HepG2 (cell line): ENCODE results near the gene AGAP1. TPM values are rescaled to one million over a fixed set of nuclear protein-coding genes. Genes with fewer than 3 reads are reported as not detected.

Source experiments
- ATAC-seq: fragments of 200-7000 bp; cut with Tn5 transposase; 3 replicates; pipeline ENCODE4 v1.9.1; 2020; ENCODE audit warnings: mild to moderate bottlenecking, moderate library complexity
- BruUV-seq: library from RNA; stranded (reverse); fragments of 400-500 nt; replicated peaks from 2 replicates; lab custom pipeline; 2021; lab: Mats Ljungman, UMichigan
- CTCF ChIA-PET: fragments of 300-600 bp; formaldehyde crosslinking; extraction: SDS; loops from one replicate; lab custom pipeline; 2021; ENCODE audit warnings: low total read pairs, inconsistent platforms, low intra/inter-chr PET ratio; lab: Yijun Ruan, JAX
- POLR2A ChIA-PET: fragments of 350-600 bp; sonication (Branson Sonifier 250); formaldehyde crosslinking; loops from one replicate; lab custom pipeline; 2020; ENCODE audit warnings: antibody characterized with exemption, inconsistent platforms; lab: Yijun Ruan, JAX
- DNase-seq: peaks from one replicate; pipeline ENCODE4 v3.0.0-alpha.2; 2015; ENCODE audit warnings: low spot score
- FAIRE-seq: peaks from 3 replicates; lab custom pipeline; 2011; peaks lifted over from hg19 to GRCh38; lab: Jason Lieb, UNC
- H2AFZ ChIP-seq: one replicate; pipeline ENCODE4 v1.6.1; 2011; ENCODE audit warnings: low read length, inconsistent platforms
- H3K27ac ChIP-seq: fragments of 300-600 bp; 3 replicates; pipeline ENCODE4 v1.8.0; 2011; ENCODE audit warnings: mixed run types, mild to moderate bottlenecking, mixed read lengths, low read length, inconsistent platforms; ENCODE audit not compliant: insufficient read depth; ENCODE audit errors: extremely low read length
- H3K27me3 ChIP-seq, 2 experiments: fragments of 200-600 bp in 1 of 2; 2 replicates in 1 of 2; 3 replicates in 1 of 2; pipeline versions ENCODE4 v1.6.0 to v1.8.0; 2011; ENCODE audit warnings: low read length in 2 of 2, mild to moderate bottlenecking in 2 of 2, moderate library complexity in 2 of 2, inconsistent platforms in 1 of 2; ENCODE audit not compliant: insufficient read depth in 2 of 2, control insufficient read depth in 1 of 2
- H3K36me3 ChIP-seq, 2 experiments: fragments of 200-600 bp in 1 of 2; replicated peaks in 1 of 2; 2 replicates in 1 of 2; 3 replicates in 1 of 2; pipeline versions ENCODE4 v1.5.1 to v1.8.0; 2011; ENCODE audit warnings: low read length in 2 of 2, inconsistent platforms in 1 of 2; ENCODE audit not compliant: insufficient read depth in 2 of 2, control insufficient read depth in 1 of 2
- H3K4me1 ChIP-seq: 2 replicates; pipeline ENCODE4 v1.5.1; 2012; ENCODE audit warnings: low read length, inconsistent platforms; ENCODE audit not compliant: insufficient read depth
- H3K4me2 ChIP-seq: 2 replicates; pipeline ENCODE4 v1.6.0; 2011; ENCODE audit warnings: low read depth, low read length, inconsistent platforms
- H3K4me3 ChIP-seq, 3 experiments: fragments of 200-600 bp in 1 of 3; sonication (generic), shearing (Covaris generic) in 1 of 3; replicated peaks in 1 of 3; 2 replicates each; pipeline ENCODE4 v1.5.1; 2011 to 2016; ENCODE audit warnings: low read length in 3 of 3, inconsistent platforms in 2 of 3, low read depth in 2 of 3, mild to moderate bottlenecking in 2 of 3, control low read depth in 1 of 3, mixed read lengths in 1 of 3; ENCODE audit not compliant: insufficient read depth in 1 of 3
- H3K79me2 ChIP-seq: one replicate; pipeline ENCODE4 v1.6.1; 2011; ENCODE audit warnings: low read length, inconsistent platforms; ENCODE audit not compliant: insufficient read depth
- H3K9ac ChIP-seq: 2 replicates; pipeline ENCODE4 v1.6.0; 2011; ENCODE audit warnings: mild to moderate bottlenecking, low read depth, low read length, inconsistent platforms; ENCODE audit not compliant: insufficient read depth
- H3K9me3 ChIP-seq: 2 replicates; pipeline ENCODE4 v1.5.1; 2012; ENCODE audit warnings: mild to moderate bottlenecking, low read length
- H4K20me1 ChIP-seq: 2 replicates; pipeline ENCODE4 v1.6.0; 2011; ENCODE audit warnings: inconsistent platforms, mild to moderate bottlenecking, low read length, moderate library complexity; ENCODE audit not compliant: insufficient read depth
- CSRNP2 ChIP-seq: sonication (generic); formaldehyde crosslinking; conservative IDR thresholded peaks from 2 replicates; pipeline ENCODE4 v1.8.0; 2022; ENCODE audit warnings: low read depth, missing genetic modification reagents
- ELF3 ChIP-seq: IDR thresholded peaks from 2 replicates; pipeline ENCODE4 v1.6.1; 2016; ENCODE audit warnings: missing genetic modification reagents, missing compliant biosample characterization
- ETV5 ChIP-seq: IDR thresholded peaks from 2 replicates; pipeline ENCODE4 v1.6.1; 2018; ENCODE audit warnings: missing biosample characterization, missing genetic modification reagents, inconsistent platforms, borderline replicate concordance
- MZF1 ChIP-seq: sonication (generic); formaldehyde crosslinking; IDR thresholded peaks from 2 replicates; pipeline ENCODE4 v1.8.1; 2023; ENCODE audit warnings: mild to moderate bottlenecking, missing genetic modification reagents, borderline replicate concordance
- NFKBIZ ChIP-seq: IDR thresholded peaks from 2 replicates; pipeline ENCODE4 v1.6.1; 2018; ENCODE audit warnings: missing genetic modification reagents, missing compliant biosample characterization
- PAX8 ChIP-seq: sonication (generic); formaldehyde crosslinking; IDR thresholded peaks from 2 replicates; pipeline ENCODE4 v1.8.0; 2022; ENCODE audit warnings: mild to moderate bottlenecking, missing genetic modification reagents, borderline replicate concordance
- PAXIP1 ChIP-seq: sonication (generic); formaldehyde crosslinking; conservative IDR thresholded peaks from 2 replicates; pipeline ENCODE4 v1.4.0; 2020; ENCODE audit warnings: mild to moderate bottlenecking, missing genetic modification reagents, moderate library complexity
- PCBP1 ChIP-seq: fragments of 200-400 bp; formaldehyde crosslinking; IDR thresholded peaks from 2 replicates; pipeline ENCODE4 v1.6.1; 2017; ENCODE audit warnings: mild to moderate bottlenecking, low read depth, low read length, borderline replicate concordance
- RAD51 ChIP-seq: fragments of 450-650 bp; IDR thresholded peaks from 2 replicates; pipeline ENCODE4 v1.6.1; 2016; ENCODE audit warnings: borderline replicate concordance
- RFX1 ChIP-seq: fragments of 450-650 bp; IDR thresholded peaks from 2 replicates; pipeline ENCODE4 v1.6.1; 2017
- SALL1 ChIP-seq: sonication (generic); formaldehyde crosslinking; IDR thresholded peaks from 2 replicates; pipeline ENCODE4 v1.8.0; 2022; ENCODE audit warnings: mild to moderate bottlenecking, missing genetic modification reagents
- SMAD9 ChIP-seq: sonication (generic); formaldehyde crosslinking; IDR thresholded peaks from 2 replicates; pipeline ENCODE4 v1.5.1; 2020; ENCODE audit warnings: mild to moderate bottlenecking, missing genetic modification reagents
- SMARCC2 ChIP-seq: fragments of 450-650 bp; IDR thresholded peaks from 2 replicates; pipeline ENCODE4 v1.6.1; 2017; ENCODE audit warnings: antibody characterized with exemption, mild to moderate bottlenecking
- SNAPC2 ChIP-seq: sonication (generic); formaldehyde crosslinking; IDR thresholded peaks from 2 replicates; pipeline ENCODE4 v1.8.1; 2022; ENCODE audit warnings: mild to moderate bottlenecking, missing genetic modification reagents
- TARDBP ChIP-seq: sonication (generic); formaldehyde crosslinking; IDR thresholded peaks from 2 replicates; pipeline ENCODE4 v1.8.0; 2022; ENCODE audit warnings: mild to moderate bottlenecking, missing genetic modification reagents
- TFE3 ChIP-seq: IDR thresholded peaks from 2 replicates; pipeline ENCODE4 v1.6.1; 2016
- ZBTB1 ChIP-seq: sonication (generic); formaldehyde crosslinking; IDR thresholded peaks from 2 replicates; pipeline ENCODE4 v1.4.0; 2020; ENCODE audit warnings: missing genetic modification reagents, borderline replicate concordance
- ZMYM4 ChIP-seq: sonication (generic); formaldehyde crosslinking; IDR thresholded peaks from 2 replicates; pipeline ENCODE4 v1.8.1; 2023; ENCODE audit warnings: mild to moderate bottlenecking, missing genetic modification reagents
- ZNF547 ChIP-seq: sonication (generic); formaldehyde crosslinking; IDR thresholded peaks from 2 replicates; pipeline ENCODE4 v1.5.1; 2020; ENCODE audit warnings: mild to moderate bottlenecking, missing genetic modification reagents
- ZNF629 ChIP-seq: sonication (generic); formaldehyde crosslinking; conservative IDR thresholded peaks from 2 replicates; pipeline ENCODE4 v1.5.0; 2020; ENCODE audit warnings: missing genetic modification reagents
- WGBS: methylation state at CpG from one replicate; pipeline ENCODE4 v1.1.6; 2017; ENCODE audit warnings: low lambda C conversion rate; 5-methylcytosine and 5-hydroxymethylcytosine counted together
- in situ Hi-C: cut with HindIII; loops from 2 replicates; pipeline ENCODE4 v1.10.0; 2017; ENCODE audit warnings: low pct_unique_long_range_greater_than_20kb; ENCODE audit not compliant: extremely low pct_ligation_motif_present
- intact Hi-C: fragments of 100-400 bp; cut with micrococcal nuclease; formaldehyde crosslinking; loops from one replicate; pipeline ENCODE4 v1.10.0; 2022; ENCODE audit not compliant: unreplicated experiment
- polyA plus RNA-seq, 8 experiments: library from polyadenylated mRNA; depleted of rRNA in 3 of 8; stranded (reverse) in 7 of 8; unstranded in 1 of 8; fragments of >200 nt; fragmentation: Illumina TruSeq in 4 of 8; extraction: Trizol in 4 of 8; gene quantifications; 2 replicates each; pipeline versions ENCODE4 v1.2.1 to v1.2.3, GENCODE V29; 2011 to 2016; ENCODE audit warnings: low read depth in 4 of 8, missing spikeins in 1 of 8, mixed read lengths in 1 of 8; ENCODE audit not compliant: insufficient read depth in 1 of 8
- total RNA-seq, 5 experiments: library from RNA; depleted of rRNA; stranded (reverse); fragments of >200 nt; fragmentation: Illumina TruSeq; extraction: Trizol; gene quantifications; 2 replicates each; pipeline ENCODE4 v1.2.3, GENCODE V29; 2016; ENCODE audit warnings: low read depth in 1 of 5

AGAP1 gene
- total and polyA plus RNA-seq, 2 of the 13 experiments (the other 11 are each of a cell fraction or from before 2014, with no cell fraction given), result 21.2 to 32.7 TPM

- no peaks in the 10 kb centered on the region for H3K9me3 ChIP-seq
- in situ Hi-C loops, result no loop called here
- no peaks in the 10 kb centered on the region for H3K79me2 ChIP-seq
- FAIRE-seq, result no peak
- WGBS, result 30% methylated on average over 9 of the region's 9 CpGs
- peak overlapping the region; percentile 68 for H3K4me2 ChIP-seq
- H4K20me1 ChIP-seq, result no peaks in the 10 kb centered on the region
- intact Hi-C loops, result no loop called here
- POLR2A ChIA-PET, result no interaction called here
- H3K36me3 ChIP-seq, result no peaks in the 10 kb centered on the region
- peak; percentile 61 for ATAC-seq
- no TSS peak for BruUV-seq
- H3K27me3 ChIP-seq, result peaks cover 0 to 14% of the 10 kb centered on the region in 2 experiments; a peak in 2 of 5 replicates
- no peak overlapping the region; a peak in 1 of 6 replicates for H3K4me3 ChIP-seq
- CTCF ChIA-PET, result no interaction called here
- H2AFZ ChIP-seq, result peak overlapping the region; percentile 21
- no peak overlapping the region for H3K9ac ChIP-seq
- H3K27ac ChIP-seq, result no peak overlapping the region
- H3K4me1 ChIP-seq, result peaks cover 21% of the 10 kb centered on the region
- no peak for DNase-seq
- no peak for TF ChIP-seq MZF1 (CRISPR knock-in tag)
- TF ChIP-seq RFX1, result no peak
- no peak for TF ChIP-seq SMAD9
- no peak for TF ChIP-seq SNAPC2 (CRISPR knock-in tag)
- 0 out of 2 replicates have a peak, but pooled peaks have one; percentile 23 for TF ChIP-seq ELF3 (CRISPR knock-in tag)
- TF ChIP-seq PAX8 (CRISPR knock-in tag), result no peak
- TF ChIP-seq PCBP1, result no peak
- no peak for TF ChIP-seq TARDBP (CRISPR knock-in tag)
- peak; percentile 5; the same call in 1 of the 2 replicates for TF ChIP-seq RAD51
- no peak for TF ChIP-seq ZMYM4 (CRISPR knock-in tag)
- TF ChIP-seq NFKBIZ (CRISPR knock-in tag), result no peak
- TF ChIP-seq SMARCC2, result no peak
- TF ChIP-seq PAXIP1, result peak; percentile 15; the same call in 1 of the 2 replicates
- peak; percentile 35; the same call in 1 of the 2 replicates for TF ChIP-seq ETV5 (CRISPR knock-in tag)
- TF ChIP-seq ZBTB1 (CRISPR knock-in tag), result no peak
- TF ChIP-seq SALL1, result 0 out of 2 replicates have a peak, but pooled peaks have one; percentile 19
- TF ChIP-seq TFE3 (CRISPR knock-in tag), result 0 out of 2 replicates have a peak, but pooled peaks have one; percentile 37
- TF ChIP-seq ZNF547 (CRISPR knock-in tag), result no peak
- TF ChIP-seq ZNF629, result no peak
- no peak for TF ChIP-seq CSRNP2 (CRISPR knock-in tag)
These were observed 24.7 kb upstream of the AGAP1 start for GRCh38 chr2:235468978-235469655.
